GM10248 (cell line): ENCODE results near the gene LEFTY2.

ENCODE experiments used
- CTCF ChIA-PET: fragments of 300-600 bp; sonication (Branson Sonifier 250); formaldehyde crosslinking; extraction: SDS; loops from one replicate; lab custom pipeline; 2021; ENCODE audit warnings: antibody characterized with exemption; lab: Yijun Ruan, JAX
- POLR2A ChIA-PET: fragments of 350-650 bp; sonication (Branson Sonifier 250); formaldehyde crosslinking; extraction: SDS; loops from one replicate; lab custom pipeline; 2020; ENCODE audit warnings: antibody characterized with exemption; lab: Yijun Ruan, JAX
- DNase-seq: peaks from one replicate; pipeline ENCODE4 v3.0.0; 2012; ENCODE audit errors: extremely low spot score
- TF ChIP-seq, protein P1 (sequence below): IDR thresholded peaks from 2 replicates; pipeline ENCODE4 v1.5.1; 2012; ENCODE audit warnings: mild to moderate bottlenecking, low read depth; ENCODE audit errors: extremely low read depth, missing control alignments, control extremely low read depth

The LEFTY2 gene

GRCh38 chr1:225953315-225953714, 12.3 kb upstream of the LEFTY2 start:
- ChIA-PET POLR2A (no interaction called here), CTCF (interaction anchor here (1.2 kb wide), 1 partner anchor 16 kb away, joined by 3 read pairs; no protein-coding TSS in a partner anchor)
- DNase-seq, result no peak
- TF ChIP-seq, protein P1, sequence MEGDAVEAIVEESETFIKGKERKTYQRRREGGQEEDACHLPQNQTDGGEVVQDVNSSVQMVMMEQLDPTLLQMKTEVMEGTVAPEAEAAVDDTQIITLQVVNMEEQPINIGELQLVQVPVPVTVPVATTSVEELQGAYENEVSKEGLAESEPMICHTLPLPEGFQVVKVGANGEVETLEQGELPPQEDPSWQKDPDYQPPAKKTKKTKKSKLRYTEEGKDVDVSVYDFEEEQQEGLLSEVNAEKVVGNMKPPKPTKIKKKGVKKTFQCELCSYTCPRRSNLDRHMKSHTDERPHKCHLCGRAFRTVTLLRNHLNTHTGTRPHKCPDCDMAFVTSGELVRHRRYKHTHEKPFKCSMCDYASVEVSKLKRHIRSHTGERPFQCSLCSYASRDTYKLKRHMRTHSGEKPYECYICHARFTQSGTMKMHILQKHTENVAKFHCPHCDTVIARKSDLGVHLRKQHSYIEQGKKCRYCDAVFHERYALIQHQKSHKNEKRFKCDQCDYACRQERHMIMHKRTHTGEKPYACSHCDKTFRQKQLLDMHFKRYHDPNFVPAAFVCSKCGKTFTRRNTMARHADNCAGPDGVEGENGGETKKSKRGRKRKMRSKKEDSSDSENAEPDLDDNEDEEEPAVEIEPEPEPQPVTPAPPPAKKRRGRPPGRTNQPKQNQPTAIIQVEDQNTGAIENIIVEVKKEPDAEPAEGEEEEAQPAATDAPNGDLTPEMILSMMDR, result no peak

GRCh38 chr1:225950905-225951497, 10.0 kb upstream of the LEFTY2 start:
- DNase-seq, result no peak
- ChIA-PET POLR2A (no interaction called here), CTCF (interaction anchor here (0.9 to 4.1 kb wide), 2 partner anchors 11 to 476 kb away, joined by 3 to 16 read pairs; no protein-coding TSS in a partner anchor)
- TF ChIP-seq, protein P1, result no peak

- ChIA-PET CTCF (interaction anchor here (1.0 to 4.1 kb wide), 3 partner anchors 8 to 38 kb away, joined by 3 to 16 read pairs (median 4); partner anchors contain the start of gene LEFTY2), POLR2A (no interaction called here)
- no peak for DNase-seq
- TF ChIP-seq, protein P1, result no peak
These were observed 8.0 kb upstream of the LEFTY2 start for GRCh38 chr1:225949041-225949440.

DNA sequence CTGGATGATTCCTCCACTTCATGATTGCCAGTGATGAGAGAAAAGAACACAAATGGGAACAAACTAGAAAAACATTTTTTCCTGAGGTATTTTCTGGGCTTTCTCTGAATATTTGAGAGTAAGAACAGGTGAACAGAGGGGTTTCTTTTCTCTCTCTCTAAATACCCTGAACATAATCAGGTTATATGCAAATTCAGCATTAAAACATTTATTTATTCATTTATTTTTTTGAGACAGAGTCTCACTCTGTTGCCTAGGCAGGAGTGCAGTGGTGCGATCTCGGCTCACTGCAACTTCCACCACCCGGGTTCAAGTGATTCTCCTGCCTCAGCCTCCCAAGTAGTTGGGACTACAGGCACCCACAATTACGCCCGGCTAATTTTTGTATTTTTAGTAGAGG, 5.8 kb upstream of the LEFTY2 start:
- ChIA-PET CTCF (interaction anchor here (1.7 to 4.2 kb wide), 2 partner anchors 9 to 15 kb away, joined by 4 to 30 read pairs; no protein-coding TSS in a partner anchor), POLR2A (no interaction called here)
- DNase-seq, result no peak
- TF ChIP-seq, protein P1, result no peak

DNA sequence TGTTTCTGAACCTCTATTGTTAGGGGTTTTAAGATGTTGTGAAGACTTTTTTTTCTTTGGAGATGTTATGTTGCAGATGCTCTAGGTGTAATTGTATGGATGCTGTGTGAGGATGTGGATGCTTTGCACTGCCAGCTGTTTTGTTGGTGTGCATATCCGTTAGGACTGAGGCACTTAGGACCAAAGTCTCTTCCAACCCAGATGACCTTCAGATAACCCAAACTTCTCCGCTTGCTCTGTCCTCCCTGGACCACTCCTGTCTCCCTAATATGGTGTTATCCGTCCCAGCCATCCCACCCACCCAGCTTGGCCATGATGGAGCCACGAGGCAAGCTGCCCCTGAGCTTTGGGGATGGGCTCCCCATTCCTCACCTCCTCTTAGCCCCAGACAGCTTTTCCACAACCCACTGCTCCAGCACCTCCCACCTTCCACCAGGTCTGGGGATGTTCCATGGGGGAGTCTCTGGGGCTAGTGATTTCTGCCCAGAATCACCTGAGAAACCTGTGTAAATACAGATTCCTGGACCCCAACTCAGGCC, 5.1 kb upstream of the LEFTY2 start:
- DNase-seq, result no peak
- TF ChIP-seq, protein P1, result no peak
- ChIA-PET CTCF (interaction anchor here (1.0 to 4.2 kb wide), 5 partner anchors 9 to 29 kb away, joined by 3 to 30 read pairs (median 3); no protein-coding TSS in a partner anchor), POLR2A (no interaction called here)

DNA sequence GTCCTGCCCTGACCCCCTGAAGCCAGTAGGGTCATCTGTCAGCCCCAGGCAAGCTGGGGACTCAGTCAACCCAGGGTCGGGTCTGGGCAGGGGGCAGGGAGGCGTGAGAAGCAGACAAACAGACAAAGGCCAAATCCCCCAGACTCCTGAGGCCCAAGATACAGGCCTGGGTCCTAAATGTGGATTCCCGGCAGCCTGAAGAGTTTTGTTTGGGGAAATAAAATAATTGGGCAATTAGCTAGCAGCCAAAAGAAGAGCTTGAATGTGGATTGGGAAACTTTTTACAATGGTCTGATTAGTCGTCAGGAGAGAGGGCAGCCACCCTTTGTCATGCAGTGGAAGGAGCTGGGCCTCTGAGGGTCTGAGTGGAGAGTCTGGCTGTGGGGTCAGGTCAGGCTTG, 4.5 kb upstream of the LEFTY2 start:
- ChIA-PET POLR2A (no interaction called here), CTCF (interaction anchor here (1.0 to 4.2 kb wide), 6 partner anchors 8 to 471 kb away, joined by 3 to 30 read pairs (median 4); no protein-coding TSS in a partner anchor)
- no peak for DNase-seq
- TF ChIP-seq, protein P1, result no peak
